Ascending aorta (tissue), 2 donors: ENCODE data around the gene PSMB4. TPM values are rescaled to one million over a fixed set of nuclear protein-coding genes. Genes with fewer than 3 reads are reported as not detected.
"Not testable (repeated sequence)": the region's sequence is repeated elsewhere in the genome, so short reads cannot be mapped to it uniquely, and the experiment has no call there.

ENCODE experiments used
- DNase-seq, 2 donors: peaks; one replicate each; pipeline ENCODE4 v3.0.0-alpha.2; 2019; ENCODE audit warnings: low spot score in 2 of 2
- H3K27ac ChIP-seq, 2 donors: fragments of 200-600 bp; sonication (generic); one replicate each; pipeline ENCODE4 v1.5.1; 2016 to 2017; ENCODE audit warnings: mild to moderate bottlenecking in 1 of 2
- H3K27me3 ChIP-seq: fragments of 200-600 bp; sonication (generic); one replicate; pipeline ENCODE4 v1.5.1; 2017
- H3K36me3 ChIP-seq, 2 donors: fragments of 200-600 bp; sonication (generic); one replicate each; pipeline ENCODE4 v1.5.1; 2016
- H3K4me1 ChIP-seq, 2 donors: fragments of 200-600 bp; sonication (generic); one replicate each; pipeline ENCODE4 v1.5.1; 2016 to 2017; ENCODE audit warnings: mild to moderate bottlenecking in 1 of 2
- H3K4me3 ChIP-seq, 2 donors: fragments of 200-600 bp; sonication (generic); one replicate each; pipeline ENCODE4 v1.5.1; 2016 to 2017; ENCODE audit warnings: mild to moderate bottlenecking in 1 of 2
- H3K9me3 ChIP-seq, 2 donors: fragments of 200-600 bp; sonication (generic); one replicate each; pipeline ENCODE4 v1.5.1; 2016
- intact Hi-C: fragments of 100-400 bp; cut with DNase I; formaldehyde crosslinking; loops from one replicate; pipeline ENCODE4 v1.15.1; 2023
- total RNA-seq: library from RNA; depleted of rRNA; stranded (reverse); fragments of >200 nt; gene quantifications from one replicate; pipeline ENCODE4 v1.1.0, GENCODE V29; 2016
- TF ChIP-seq, protein P1 (sequence below), 3 experiments: fragments of 200-600 bp in 2 of 3; fragments of 450-650 bp in 1 of 3; sonication (generic) in 2 of 3; IDR thresholded peaks; one replicate each; pipeline ENCODE4 v1.5.1; 2016 to 2019; ENCODE audit warnings: antibody characterized with exemption in 3 of 3, mild to moderate bottlenecking in 1 of 3, moderate library complexity in 1 of 3

The PSMB4 gene
- total RNA-seq, 1 donor from 2014 or later, result 320 TPM

DNA sequence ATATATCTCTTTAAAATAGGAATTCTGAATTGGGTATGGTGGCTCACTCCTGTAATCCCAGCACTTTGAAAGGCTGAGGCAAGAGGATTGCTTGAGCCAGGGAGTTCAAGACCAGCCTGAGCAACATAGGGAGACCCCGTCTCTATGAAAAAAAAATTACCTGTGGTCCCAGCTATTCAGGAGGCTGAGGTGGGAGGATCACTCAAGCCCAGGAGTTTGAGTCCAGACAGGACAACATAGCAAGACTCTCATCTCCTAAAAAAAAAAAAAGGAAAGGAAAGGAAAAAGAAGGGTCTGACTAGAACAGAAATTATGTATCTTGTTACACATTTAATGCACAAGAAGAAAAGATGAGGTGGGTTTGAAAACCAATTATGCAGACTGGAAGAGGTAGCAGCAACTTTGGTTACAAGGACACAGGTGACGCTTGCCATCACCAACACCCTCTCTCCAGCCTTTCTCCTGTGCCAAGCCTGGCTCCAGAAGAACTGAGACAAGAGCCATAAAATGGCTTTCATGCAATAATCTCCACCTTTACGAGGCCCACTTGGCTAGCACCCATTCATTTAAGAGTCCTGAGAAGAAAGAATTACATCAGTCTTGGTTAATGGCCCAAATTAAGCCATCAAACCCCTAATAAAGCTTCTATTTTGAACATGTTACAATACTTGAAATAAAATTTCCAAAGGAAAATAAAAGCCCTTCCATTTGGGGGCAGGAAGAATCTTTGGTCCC, 22.1 kb upstream of the PSMB4 start:
- Histone ChIP-seq H3K36me3 (no peaks in the 10 kb centered on the region), H3K27ac (no peak overlapping the region), H3K4me1 (peaks cover 0 to 6% of the 10 kb centered on the region in 2 donors), H3K4me3 (no peak overlapping the region), H3K27me3 (no peaks in the 10 kb centered on the region), H3K9me3 (no peaks in the 10 kb centered on the region)
- intact Hi-C loops, result no loop called here
- DNase-seq, result no peak
- TF ChIP-seq, protein P1, sequence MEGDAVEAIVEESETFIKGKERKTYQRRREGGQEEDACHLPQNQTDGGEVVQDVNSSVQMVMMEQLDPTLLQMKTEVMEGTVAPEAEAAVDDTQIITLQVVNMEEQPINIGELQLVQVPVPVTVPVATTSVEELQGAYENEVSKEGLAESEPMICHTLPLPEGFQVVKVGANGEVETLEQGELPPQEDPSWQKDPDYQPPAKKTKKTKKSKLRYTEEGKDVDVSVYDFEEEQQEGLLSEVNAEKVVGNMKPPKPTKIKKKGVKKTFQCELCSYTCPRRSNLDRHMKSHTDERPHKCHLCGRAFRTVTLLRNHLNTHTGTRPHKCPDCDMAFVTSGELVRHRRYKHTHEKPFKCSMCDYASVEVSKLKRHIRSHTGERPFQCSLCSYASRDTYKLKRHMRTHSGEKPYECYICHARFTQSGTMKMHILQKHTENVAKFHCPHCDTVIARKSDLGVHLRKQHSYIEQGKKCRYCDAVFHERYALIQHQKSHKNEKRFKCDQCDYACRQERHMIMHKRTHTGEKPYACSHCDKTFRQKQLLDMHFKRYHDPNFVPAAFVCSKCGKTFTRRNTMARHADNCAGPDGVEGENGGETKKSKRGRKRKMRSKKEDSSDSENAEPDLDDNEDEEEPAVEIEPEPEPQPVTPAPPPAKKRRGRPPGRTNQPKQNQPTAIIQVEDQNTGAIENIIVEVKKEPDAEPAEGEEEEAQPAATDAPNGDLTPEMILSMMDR (IDR thresholded peaks at IDR 0.05), result no peak

DNA sequence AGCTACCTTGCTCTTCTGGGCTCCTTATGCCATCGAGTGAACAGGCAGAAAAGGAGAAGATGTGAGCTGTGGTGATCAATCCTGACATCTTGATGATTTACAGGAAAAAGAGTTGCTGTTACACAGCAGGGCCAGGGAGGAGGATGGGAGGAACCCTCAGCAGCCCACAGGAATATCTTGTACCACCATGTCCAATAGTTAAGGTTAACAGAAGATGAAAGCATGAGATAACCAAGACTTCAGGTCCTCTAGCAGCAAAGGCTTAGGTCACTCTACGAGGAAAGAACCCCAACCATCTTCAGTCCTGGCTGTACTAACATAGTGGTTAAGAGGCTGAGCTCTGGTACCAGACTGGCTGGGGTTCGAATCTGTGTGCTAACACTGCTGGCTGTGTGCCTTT, 14.8 kb upstream of the PSMB4 start:
- Histone ChIP-seq H3K27me3 (no peaks in the 10 kb centered on the region), H3K36me3 (no peaks in the 10 kb centered on the region), H3K27ac (no peak overlapping the region), H3K4me1 (no peaks in the 10 kb centered on the region), H3K9me3 (no peaks in the 10 kb centered on the region), H3K4me3 (no peak overlapping the region)
- TF ChIP-seq, protein P1 (IDR thresholded peaks at IDR 0.05), result no peak
- DNase-seq, result no peak
- intact Hi-C loops, result no loop called here

DNA sequence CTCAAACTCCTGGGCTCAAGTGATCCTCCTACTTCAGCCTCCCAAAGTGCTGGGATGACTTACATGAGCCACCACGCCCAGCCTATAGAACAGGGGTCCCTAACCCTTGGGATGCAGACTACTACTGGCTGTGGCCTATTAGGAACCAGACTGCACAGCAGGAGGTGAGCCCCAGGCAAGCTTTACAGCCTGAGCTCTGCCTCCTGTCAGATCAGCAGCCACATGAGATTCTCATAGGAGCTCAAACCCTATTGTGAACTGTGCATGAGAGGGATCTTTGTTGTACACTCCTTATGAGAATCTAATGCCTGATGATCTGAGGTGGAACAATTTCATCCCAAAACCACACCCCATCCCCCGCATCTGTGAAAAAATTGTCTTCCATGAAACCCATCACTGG, 13.4 kb upstream of the PSMB4 start:
- H3K36me3 ChIP-seq, result no peaks in the 10 kb centered on the region
- no peak overlapping the region for H3K27ac ChIP-seq
- H3K9me3 ChIP-seq, result no peaks in the 10 kb centered on the region
- H3K4me3 ChIP-seq, result no peak overlapping the region
- no peaks in the 10 kb centered on the region for H3K4me1 ChIP-seq
- H3K27me3 ChIP-seq, result no peaks in the 10 kb centered on the region
- peak in 1 of 2 donors; percentile 24 for DNase-seq
- intact Hi-C loops, result no loop called here
- TF ChIP-seq, protein P1 (IDR thresholded peaks at IDR 0.05), result no peak

DNA sequence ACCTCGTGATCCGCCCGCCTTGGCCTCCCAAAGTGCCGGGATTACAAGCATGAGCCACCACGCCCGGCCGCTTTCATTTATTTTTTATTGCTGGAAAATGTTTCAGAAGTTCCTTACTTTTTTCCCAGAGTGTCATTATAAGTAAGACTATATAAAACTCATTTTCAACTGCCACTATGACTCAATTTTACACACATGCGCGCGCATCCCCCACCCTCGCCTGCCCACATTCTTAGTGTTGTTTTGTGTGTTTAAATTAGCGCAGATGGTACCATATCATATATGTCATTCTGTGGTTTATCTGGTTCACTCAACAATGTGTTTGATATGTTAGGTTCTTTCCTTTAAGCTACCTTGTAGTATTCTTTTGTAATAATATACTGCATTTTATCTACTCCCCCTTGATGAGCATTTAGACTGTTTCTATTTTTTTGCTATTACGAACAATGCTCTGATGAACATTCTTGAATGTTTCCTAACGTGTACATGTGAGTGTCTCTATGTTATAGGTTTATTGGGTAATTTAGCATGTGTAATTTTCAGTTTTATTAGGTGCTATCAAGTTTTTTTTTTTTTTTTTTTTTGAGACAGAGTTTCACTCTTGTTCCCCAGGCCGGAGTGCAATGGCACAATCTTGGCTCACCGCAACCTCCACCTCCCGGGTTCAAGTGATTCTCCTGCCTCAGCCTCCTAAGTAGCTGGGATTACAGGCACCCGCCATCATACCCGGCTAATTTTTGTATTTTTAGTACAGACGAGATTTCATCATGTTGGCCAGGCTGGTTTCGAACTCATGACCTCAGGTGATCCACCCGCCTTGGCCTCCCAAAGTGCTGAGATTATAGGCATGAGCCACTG, 8.9 kb upstream of the PSMB4 start:
- H3K9me3 ChIP-seq, DNase-seq, H3K36me3 ChIP-seq, H3K4me1 ChIP-seq, intact Hi-C loops, H3K27ac ChIP-seq, H3K27me3 ChIP-seq, H3K4me3 ChIP-seq: not testable (repeated sequence)

DNA sequence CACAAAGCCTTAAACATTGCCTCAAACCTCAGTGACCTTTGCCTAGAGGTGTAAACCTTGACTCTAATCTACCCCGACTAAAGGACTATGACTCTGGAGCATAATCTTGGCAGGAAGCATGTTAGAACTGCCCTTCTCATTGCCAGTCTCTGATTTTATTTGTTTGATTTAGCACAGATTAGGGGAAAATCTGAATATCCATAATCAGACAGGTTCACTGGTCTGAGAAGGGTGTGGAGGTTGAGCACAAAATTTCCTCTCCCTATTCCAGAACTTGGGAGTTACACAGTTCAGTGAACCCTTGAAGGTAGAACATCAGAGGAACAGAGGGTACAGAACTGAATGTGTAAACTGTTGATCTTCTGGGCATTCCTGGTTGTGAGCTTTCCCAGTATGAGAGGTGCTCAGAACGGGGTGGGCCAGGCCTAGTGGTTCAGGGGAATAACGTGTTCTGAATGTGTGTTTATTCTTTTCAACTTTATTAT, 8.3 kb upstream of the PSMB4 start:
- H3K27ac ChIP-seq, result no peak overlapping the region
- TF ChIP-seq, protein P1 (IDR thresholded peaks at IDR 0.05), result no peak
- H3K9me3 ChIP-seq, result no peaks in the 10 kb centered on the region
- DNase-seq, result no peak
- intact Hi-C loops, result no loop called here
- no peak overlapping the region for H3K4me3 ChIP-seq
- H3K36me3 ChIP-seq, result no peaks in the 10 kb centered on the region
- no peaks in the 10 kb centered on the region for H3K27me3 ChIP-seq
- no peaks in the 10 kb centered on the region for H3K4me1 ChIP-seq

DNA sequence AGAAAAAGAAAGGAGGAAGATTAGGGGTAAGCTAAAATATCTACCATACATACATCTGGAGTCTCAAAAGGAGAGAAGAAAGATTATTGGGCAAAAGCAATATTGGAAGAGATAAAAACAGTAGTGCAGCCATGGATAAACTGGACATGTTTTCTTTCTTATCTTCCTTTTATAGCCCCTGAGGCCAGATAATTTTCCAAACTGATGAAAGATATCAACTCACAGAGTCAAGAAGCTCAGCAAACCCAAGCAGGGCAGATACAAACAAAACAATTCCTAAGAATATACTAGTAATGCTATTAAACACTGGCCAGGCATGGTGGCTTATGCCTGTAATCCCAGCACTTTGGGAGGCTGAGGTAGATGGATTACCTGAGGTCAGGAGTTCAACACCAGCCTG, 5.8 kb upstream of the PSMB4 start:
- H3K4me1 ChIP-seq, result no peaks in the 10 kb centered on the region
- TF ChIP-seq, protein P1 (IDR thresholded peaks at IDR 0.05), result no peak
- H3K36me3 ChIP-seq, result no peaks in the 10 kb centered on the region
- no peak overlapping the region for H3K4me3 ChIP-seq
- H3K9me3 ChIP-seq, result no peaks in the 10 kb centered on the region
- no peak overlapping the region for H3K27ac ChIP-seq
- no peaks in the 10 kb centered on the region for H3K27me3 ChIP-seq
- DNase-seq, result no peak
- intact Hi-C loops, result no loop called here

DNA sequence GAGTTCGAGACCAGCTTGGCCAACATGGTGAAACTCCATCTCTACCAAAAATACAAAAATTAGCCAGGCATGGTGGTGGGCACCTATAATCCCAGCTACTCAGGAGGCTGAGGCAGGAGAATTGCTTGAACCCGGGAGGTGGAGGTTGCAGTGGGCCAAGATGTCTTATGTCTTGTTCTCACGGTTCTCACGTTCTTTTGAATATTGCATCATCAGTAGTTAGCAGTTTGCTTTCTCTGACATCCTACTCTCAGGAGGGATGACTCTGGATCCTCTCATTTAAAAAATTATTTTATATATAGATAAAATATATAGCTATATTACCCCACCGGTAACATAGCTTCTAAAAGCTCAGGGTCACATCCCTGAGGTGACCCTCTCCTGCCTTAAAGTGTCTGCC, 3.1 kb upstream of the PSMB4 start:
- H3K9me3 ChIP-seq, H3K27me3 ChIP-seq, DNase-seq, H3K4me3 ChIP-seq, H3K27ac ChIP-seq, H3K36me3 ChIP-seq: not testable (repeated sequence)
- intact Hi-C loops, result loop anchor here (5.0 kb wide), 3 partner anchors 69 to 114 kb away; partner anchors contain the start of genes PI4KB and ZNF687
- H3K4me1 ChIP-seq, result peaks cover 6 to 12% of the 10 kb centered on the region in 2 donors
